NB4 (cell line): ENCODE data around the gene SOX3.

Experiments used
- CTCF ChIP-seq: IDR thresholded peaks from one replicate; pipeline ENCODE4 v1.5.1; 2012; ENCODE audit warnings: low read depth, low read length
- MAX ChIP-seq: IDR thresholded peaks from 2 replicates; pipeline ENCODE4 v1.6.1; 2011; ENCODE audit warnings: low read depth, low read length
- POLR2A ChIP-seq: IDR thresholded peaks from 2 replicates; pipeline ENCODE4 v1.6.1; 2011; ENCODE audit warnings: mild to moderate bottlenecking; ENCODE audit not compliant: insufficient read length; ENCODE audit errors: extremely low read depth

GRCh38 chrX:140526171-140526570, 21.3 kb upstream of the SOX3 start:
- TF ChIP-seq CTCF = no peak
- TF ChIP-seq MAX = no peak
- no peak for TF ChIP-seq POLR2A
